Germinal center (tissue), 1 donor: Measurements from ENCODE around the gene MARCHF10.
"Not testable (repeated sequence)": the region's sequence is repeated elsewhere in the genome, so short reads cannot be mapped to it uniquely, and the experiment has no call there.

Experiments used
- DNase-seq: peaks from one replicate; pipeline ENCODE4 v3.0.0; 2012; ENCODE audit warnings: mixed read lengths, low spot score

Gene MARCHF10

GRCh38 chr17:62790564-62790986, 17.5 kb downstream of the MARCHF10 start:
- DNase-seq, result no peak

DNA sequence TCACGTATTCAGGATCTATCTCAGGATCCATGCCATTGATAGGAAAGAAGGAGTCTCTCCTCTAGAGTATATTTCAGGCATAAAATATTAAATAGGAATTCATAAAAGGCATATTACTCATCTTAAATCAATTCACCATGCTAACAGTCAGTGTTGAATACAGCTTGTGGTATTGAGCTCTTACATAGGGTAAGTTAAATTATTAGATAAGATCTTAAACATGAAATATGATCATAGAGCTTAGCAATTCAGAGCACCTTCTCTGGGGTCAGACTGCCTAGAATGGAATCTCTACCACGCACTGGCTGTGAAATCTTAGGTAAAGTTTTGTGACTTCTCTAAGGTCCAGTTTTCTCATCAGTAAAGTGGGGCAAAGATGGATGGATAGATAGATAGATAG, 20.7 kb downstream of the MARCHF10 start:
- DNase-seq, result no peak

DNA sequence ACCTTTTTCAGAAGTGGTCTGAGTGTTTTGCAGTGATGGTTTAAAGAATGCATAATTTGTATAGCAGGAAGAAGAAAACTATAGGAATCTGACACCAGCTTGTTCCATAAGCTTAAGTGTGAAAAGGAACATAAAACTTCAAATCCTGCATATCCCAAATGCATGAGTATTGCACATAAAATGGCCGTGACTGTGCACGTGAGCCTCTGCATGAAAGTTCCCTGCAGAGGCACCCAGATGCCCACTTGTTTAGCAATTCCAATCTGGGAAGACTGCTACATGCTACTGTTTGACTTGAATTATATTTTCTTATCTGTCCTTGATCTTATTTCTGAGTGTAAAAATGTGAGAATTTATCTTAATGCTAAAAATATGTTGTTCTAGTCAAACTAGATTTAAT, 21.5 kb downstream of the MARCHF10 start:
- no peak for DNase-seq

GRCh38 chr17:62785983-62786382, 22.1 kb downstream of the MARCHF10 start:
- not testable (repeated sequence) for DNase-seq

DNA sequence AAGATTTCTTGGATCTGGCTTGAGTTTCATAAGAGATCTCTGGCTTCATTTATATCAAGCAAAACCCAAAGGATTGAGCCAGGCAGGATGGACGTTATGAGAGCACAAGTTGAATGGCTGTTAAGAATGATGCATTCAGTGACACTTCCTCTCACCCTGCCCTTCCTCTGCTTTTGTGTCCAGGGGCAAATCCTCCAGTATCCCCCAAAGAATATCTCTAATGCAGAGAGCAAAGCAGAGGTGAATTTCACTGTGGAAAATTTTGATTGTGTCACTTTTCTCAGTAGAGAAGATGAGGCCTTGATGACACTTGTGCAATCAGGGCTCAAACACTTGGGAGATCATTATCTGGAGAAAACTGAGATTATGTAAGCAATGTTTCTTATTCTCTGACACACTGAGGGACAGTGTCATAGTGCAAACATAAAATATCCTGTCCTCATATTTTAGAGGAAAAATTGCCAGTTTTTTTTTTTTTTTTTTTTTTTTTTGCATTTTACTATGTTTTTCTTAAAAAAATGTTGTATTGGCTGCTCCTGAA, 25.3 kb downstream of the MARCHF10 start:
- no peak for DNase-seq

DNA sequence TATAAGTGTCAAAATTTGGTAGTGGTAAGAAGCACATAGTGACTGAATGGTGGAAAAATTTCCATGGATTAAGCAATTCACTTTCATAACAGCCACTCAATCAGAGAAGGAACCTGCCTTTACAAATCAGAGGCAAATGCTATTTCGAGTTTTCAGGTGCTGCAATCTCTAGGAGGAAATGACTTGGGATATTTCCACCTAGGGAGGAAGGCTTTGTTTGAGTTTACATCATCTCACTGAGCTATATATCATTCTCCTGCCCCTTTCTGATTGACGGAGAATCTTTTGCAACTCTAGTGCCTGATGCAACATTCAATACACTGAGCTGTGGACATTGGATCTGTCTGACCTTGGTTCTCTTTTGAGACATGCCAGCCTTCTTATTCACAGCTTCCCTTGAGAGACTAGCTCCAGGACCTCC, 26.3 kb downstream of the MARCHF10 start:
- no peak for DNase-seq

DNA sequence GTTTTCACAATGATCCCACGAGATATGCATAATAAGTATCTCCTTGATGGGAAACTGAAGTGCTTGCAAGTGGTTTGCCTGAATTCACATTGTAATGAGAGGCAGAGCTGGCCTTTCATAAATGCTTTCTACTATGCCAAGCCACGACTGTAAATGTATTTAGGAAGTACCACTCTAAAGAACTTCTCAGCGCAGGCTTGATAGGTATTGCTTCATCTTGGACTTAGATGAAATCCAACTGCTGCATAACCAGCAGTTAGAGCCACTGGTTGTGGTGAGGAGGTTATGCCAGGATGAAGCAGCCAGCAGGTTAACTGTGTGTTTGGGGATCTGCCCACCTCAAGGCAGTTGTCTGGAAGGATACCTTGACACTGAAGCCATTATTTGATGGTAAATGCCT, 26.8 kb downstream of the MARCHF10 start:
- DNase-seq, result no peak

GRCh38 chr17:62780951-62781350, 27.2 kb downstream of the MARCHF10 start:
- DNase-seq, result no peak

GRCh38 chr17:62780269-62780668, 27.8 kb downstream of the MARCHF10 start:
- no peak for DNase-seq

DNA sequence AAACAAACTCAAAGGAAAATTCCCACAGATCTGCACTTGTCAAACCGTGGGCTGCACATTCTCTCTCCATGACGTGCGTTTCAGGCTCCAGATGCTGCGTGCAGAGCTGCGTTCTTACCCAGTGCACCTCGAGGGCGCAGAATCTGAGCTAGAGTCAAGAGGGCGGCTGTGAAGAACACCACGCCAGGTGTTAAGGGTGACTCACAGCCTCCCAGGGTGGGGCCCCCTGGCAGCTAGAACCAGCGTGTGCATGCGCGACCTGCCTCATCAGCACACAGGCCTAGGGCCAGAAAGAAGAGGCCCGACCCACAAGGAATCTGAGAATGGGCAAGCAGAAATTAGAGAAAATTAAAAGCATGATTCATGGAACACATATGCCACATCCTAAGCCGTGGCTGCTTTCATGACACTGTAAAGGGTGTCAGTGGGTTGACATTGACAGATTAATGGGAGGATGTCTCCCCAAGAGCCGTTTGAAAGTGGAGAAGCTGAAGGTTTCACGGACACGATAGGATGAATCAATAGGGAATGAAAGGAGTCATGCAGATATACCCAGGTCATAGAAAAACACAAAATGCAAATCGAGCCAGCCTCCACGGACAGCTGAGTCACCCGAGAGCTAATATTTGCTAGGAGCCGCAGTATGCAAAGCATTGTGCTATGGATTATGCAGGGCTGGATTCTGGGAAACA, 29.0 kb downstream of the MARCHF10 start:
- DNase-seq, result no peak

DNA sequence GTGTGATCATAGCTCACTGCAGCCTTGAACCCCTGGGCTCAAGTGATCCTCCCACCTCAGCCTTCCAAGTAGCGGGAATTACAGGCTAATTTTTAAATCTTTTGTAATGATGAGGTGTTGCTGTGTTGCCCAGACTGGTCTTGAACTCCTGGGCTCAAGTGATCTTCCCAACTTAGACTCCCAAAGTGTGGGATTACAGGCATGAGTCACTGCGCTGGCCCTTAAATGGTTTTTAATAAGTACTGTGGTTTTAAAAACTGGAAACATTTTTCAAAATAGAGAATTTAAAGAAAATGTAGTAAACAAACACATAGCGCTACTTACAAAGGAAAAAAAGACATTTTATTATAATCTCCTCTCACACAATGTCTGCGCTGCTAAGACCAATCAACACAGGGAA, 32.2 kb downstream of the MARCHF10 start:
- no peak for DNase-seq

- no peak for DNase-seq
These were observed 33.8 kb downstream of the MARCHF10 start for GRCh38 chr17:62774338-62774737.

GRCh38 chr17:62767997-62768396, 40.1 kb downstream of the MARCHF10 start:
- no peak for DNase-seq

- DNase-seq, result no peak
These were observed 42.8 kb downstream of the MARCHF10 start for GRCh38 chr17:62765351-62765750.

- DNase-seq, result no peak
These were observed 44.1 kb downstream of the MARCHF10 start for GRCh38 chr17:62763891-62764600.

DNA sequence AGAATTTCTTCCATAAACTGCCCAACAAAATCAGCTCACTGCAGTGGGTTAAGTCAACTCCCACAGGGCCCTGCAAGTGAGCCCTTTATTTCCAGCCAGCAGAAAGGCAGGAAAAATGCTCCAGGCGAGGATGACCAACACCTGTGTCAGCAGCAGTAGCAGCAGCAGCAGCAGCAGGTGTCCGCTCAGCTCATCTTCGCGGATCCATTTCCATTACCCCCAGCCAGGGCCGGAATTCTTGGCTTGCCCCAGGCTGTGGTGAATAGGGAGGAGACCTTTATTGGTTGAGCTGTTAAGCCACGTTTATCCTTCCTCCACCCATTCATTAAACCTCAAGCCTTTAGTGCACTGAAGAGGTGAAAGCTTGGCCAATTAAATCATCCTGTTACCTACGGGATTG, 46.2 kb downstream of the MARCHF10 start:
- DNase-seq, result no peak

DNA sequence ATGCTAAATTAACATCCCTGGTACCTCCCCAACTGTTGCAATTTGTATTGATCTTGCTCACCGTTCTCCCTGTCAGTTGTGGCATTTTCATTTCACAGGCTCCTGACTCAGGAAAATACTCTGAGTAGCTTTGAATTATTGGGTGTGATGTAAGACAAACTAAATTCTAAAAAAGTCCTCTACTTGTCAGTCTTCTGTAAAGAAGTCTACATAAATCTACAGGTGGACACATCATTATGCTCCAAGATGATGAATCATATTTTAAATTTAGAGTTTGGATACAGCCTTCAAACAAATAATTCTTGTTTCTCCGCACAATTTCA, 47.2 kb downstream of the MARCHF10 start:
- no peak for DNase-seq

- DNase-seq, result no peak
These were observed 47.8 kb downstream of the MARCHF10 start for GRCh38 chr17:62760059-62760944.

DNA sequence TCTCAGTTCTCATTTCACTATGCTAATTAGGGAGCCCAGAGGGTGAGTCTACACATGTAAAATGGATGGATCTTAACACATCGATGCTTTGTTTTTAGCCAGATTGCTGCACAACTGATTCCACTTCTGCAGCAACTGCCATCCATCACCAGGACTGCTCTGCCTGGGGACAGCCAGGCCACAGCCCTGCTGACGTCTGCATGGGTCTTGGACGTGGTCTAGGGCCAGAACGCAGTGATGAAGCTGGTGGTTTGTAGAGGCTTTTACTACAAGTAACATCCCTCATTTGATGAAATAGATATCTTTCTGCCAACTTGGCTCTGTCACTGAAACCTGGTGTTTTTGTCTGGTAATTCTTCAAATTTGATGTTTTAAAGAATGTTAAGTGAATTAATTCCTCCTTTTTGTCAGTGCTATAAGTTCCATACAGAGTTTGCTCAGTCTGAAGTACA, 50.6 kb downstream of the MARCHF10 start:
- no peak for DNase-seq

- DNase-seq, result no peak
These were observed 51.9 kb downstream of the MARCHF10 start for GRCh38 chr17:62756198-62756597.

DNA sequence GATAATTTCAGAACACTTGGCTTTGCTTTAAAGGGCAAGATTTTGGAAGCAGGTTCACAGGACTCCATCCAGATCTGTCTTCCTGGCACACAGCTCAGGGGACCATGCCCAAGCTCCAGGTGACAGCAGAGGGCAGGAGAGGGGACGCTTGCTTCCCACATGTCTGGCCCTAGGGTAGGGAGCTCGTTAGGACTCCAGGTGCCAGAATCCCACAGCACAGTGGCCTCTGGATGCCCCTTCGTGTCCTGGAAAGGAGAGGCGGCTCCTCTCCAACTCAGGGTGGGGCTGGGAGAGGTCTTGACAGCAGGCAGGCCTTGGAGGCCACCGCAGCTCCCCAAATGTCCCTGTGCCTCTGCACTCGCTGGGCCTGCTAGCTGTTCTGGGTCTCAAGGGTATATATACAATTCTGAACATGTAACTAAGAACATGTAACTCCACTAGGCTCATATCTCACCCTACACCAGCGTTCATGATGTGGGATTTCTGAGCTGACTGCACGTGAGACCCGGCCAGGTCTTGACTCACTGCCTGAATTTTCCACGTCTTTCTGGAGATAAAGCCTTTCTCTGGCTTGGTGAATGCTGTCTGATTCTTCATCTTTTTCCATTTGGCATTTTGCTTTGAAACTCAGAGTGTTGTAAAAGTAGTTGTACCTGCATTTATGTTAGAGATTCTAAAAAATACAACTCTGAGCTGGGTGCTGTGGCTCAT, 52.8 kb downstream of the MARCHF10 start:
- no peak for DNase-seq

DNA sequence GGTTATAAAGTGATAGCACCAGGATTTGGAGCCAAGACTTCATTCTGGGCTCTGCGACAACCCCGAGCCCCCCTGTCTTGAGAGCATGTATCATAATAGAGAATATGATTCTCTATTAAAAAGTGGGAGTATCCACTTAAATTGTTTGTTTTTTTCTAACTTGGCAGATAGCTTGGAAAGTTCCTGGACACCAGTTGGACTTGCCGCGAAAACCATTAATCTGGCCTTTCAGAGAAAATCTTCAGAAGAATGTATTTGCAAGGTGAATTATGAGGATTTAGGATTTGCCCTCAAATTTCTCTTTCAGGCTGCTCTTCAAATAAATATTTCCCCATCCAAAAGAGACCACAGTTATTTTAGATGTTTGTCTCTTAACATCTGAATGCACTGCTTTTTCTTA, 53.5 kb downstream of the MARCHF10 start:
- DNase-seq, result no peak
